ENCODE results near the gene ADRB2. TPM values are rescaled to one million over a fixed set of nuclear protein-coding genes. Genes with fewer than 3 reads are reported as not detected.

Gene ADRB2
- total and polyA plus RNA-seq, 2 of the 13 experiments (the other 11 are each of a cell fraction or from before 2014, with no cell fraction given) = not detected

GRCh38 chr5:148858106-148858505 lies 31.7 kb downstream of the ADRB2 start:
- intact Hi-C loops (cut with micrococcal nuclease; ENCODE audit: unreplicated experiment) = no loop called here
- in situ Hi-C loops (cut with HindIII; ENCODE audit: extremely low pct_ligation_motif_present, low pct_unique_long_range_greater_than_20kb) = no loop called here
- no peak overlapping the region for H3K9ac ChIP-seq (ENCODE audit: insufficient read depth, low read depth, low read length)
- H4K20me1 ChIP-seq (ENCODE audit: insufficient read depth, low read length) = no peaks in the 10 kb centered on the region
- H3K4me3 ChIP-seq (replicated peaks in 1 of 3; ENCODE audit: insufficient read depth in 1 of 3, low read depth in 2 of 3, low read length in 3 of 3) = no peak overlapping the region
- TF ChIP-seq ZNF678 (CRISPR knock-in tag; IDR thresholded peaks at IDR 0.05) (no peak), ZNF776 (CRISPR knock-in tag; IDR thresholded peaks at IDR 0.05) (no peak), ZBTB2 (CRISPR knock-in tag; IDR thresholded peaks at IDR 0.05; ENCODE audit: low read depth) (no peak), PTBP1 (IDR thresholded peaks at IDR 0.05; ENCODE audit: low read depth, low read length, poor library complexity, severe bottlenecking) (no peak)
- DNase-seq (ENCODE audit: low spot score) (no peak), FAIRE-seq (no peak), ATAC-seq (no peak)
- ChIA-PET CTCF (ENCODE audit: low intra/inter-chr PET ratio, low total read pairs) (no interaction called here), POLR2A (no interaction called here)
- H3K27me3 ChIP-seq (ENCODE audit: control insufficient read depth in 1 of 2, insufficient read depth in 2 of 2, low read length in 2 of 2) = no peaks in the 10 kb centered on the region
- no peaks in the 10 kb centered on the region for H3K79me2 ChIP-seq (ENCODE audit: insufficient read depth, low read length)
- WGBS (ENCODE audit: low lambda C conversion rate) = 43% methylated on average over 2 of the region's 2 CpGs
- H3K27ac ChIP-seq (ENCODE audit: extremely low read length, insufficient read depth, low read length) = no peak overlapping the region
- H3K9me3 ChIP-seq (ENCODE audit: low read length) = no peaks in the 10 kb centered on the region
- no peak overlapping the region for H3K4me2 ChIP-seq (ENCODE audit: low read depth, low read length)
- H2AFZ ChIP-seq (ENCODE audit: low read length) = no peak overlapping the region
- H3K36me3 ChIP-seq (replicated peaks in 1 of 2; ENCODE audit: control insufficient read depth in 1 of 2, insufficient read depth in 2 of 2, low read length in 2 of 2) = no peaks in the 10 kb centered on the region
- no TSS peak for BruUV-seq (replicated peaks)
- no peaks in the 10 kb centered on the region for H3K4me1 ChIP-seq (ENCODE audit: insufficient read depth, low read length)

GRCh38 chr5:148858547-148858946 lies 32.1 kb downstream of the ADRB2 start:
- Histone ChIP-seq H3K9ac (ENCODE audit: insufficient read depth, low read depth, low read length) (no peak overlapping the region), H3K27ac (ENCODE audit: extremely low read length, insufficient read depth, low read length) (no peak overlapping the region), H3K4me3 (replicated peaks in 1 of 3; ENCODE audit: insufficient read depth in 1 of 3, low read depth in 2 of 3, low read length in 3 of 3) (no peak overlapping the region), H3K4me2 (ENCODE audit: low read depth, low read length) (no peak overlapping the region), H3K27me3 (ENCODE audit: control insufficient read depth in 1 of 2, insufficient read depth in 2 of 2, low read length in 2 of 2) (no peaks in the 10 kb centered on the region), H3K9me3 (ENCODE audit: low read length) (no peaks in the 10 kb centered on the region), H3K79me2 (ENCODE audit: insufficient read depth, low read length) (no peaks in the 10 kb centered on the region), H3K36me3 (replicated peaks in 1 of 2; ENCODE audit: control insufficient read depth in 1 of 2, insufficient read depth in 2 of 2, low read length in 2 of 2) (no peaks in the 10 kb centered on the region), H2AFZ (ENCODE audit: low read length) (no peak overlapping the region), H3K4me1 (ENCODE audit: insufficient read depth, low read length) (no peaks in the 10 kb centered on the region), H4K20me1 (ENCODE audit: insufficient read depth, low read length) (no peaks in the 10 kb centered on the region)
- FAIRE-seq (no peak), ATAC-seq (no peak), DNase-seq (ENCODE audit: low spot score) (no peak)
- in situ Hi-C loops (cut with HindIII; ENCODE audit: extremely low pct_ligation_motif_present, low pct_unique_long_range_greater_than_20kb) (no loop called here), intact Hi-C loops (cut with micrococcal nuclease; ENCODE audit: unreplicated experiment) (no loop called here)
- WGBS (ENCODE audit: low lambda C conversion rate) = 53% methylated on average over 6 of the region's 6 CpGs
- no TSS peak for BruUV-seq (replicated peaks)
- POLR2A ChIA-PET = no interaction called here
- CTCF ChIA-PET (ENCODE audit: low intra/inter-chr PET ratio, low total read pairs) = no interaction called here
- TF ChIP-seq KLF15 (CRISPR knock-in tag; IDR thresholded peaks at IDR 0.05; ENCODE audit: borderline replicate concordance) (no peak), EZH2 (conservative IDR thresholded peaks at IDR 0.05; ENCODE audit: low read depth, low read length) (no peak), FOSL2 (CRISPR knock-in tag; IDR thresholded peaks at IDR 0.05) (no peak), IKZF4 (CRISPR knock-in tag; IDR thresholded peaks at IDR 0.05; ENCODE audit: borderline replicate concordance, low read depth, not compliant biosample characterization) (no peak)

Data from HepG2 (cell line).